Neural progenitor cell (in vitro differentiated cells): ENCODE data around the gene GLP2R.

Experiments used
- EZH2 ChIP-seq: fragments of 200-600 bp; sonication (generic); IDR thresholded peaks from 2 replicates; pipeline ENCODE4 v1.6.1; 2017; ENCODE audit warnings: antibody characterized with exemption, mild to moderate bottlenecking, moderate library complexity
- EZH2phosphoT487 ChIP-seq: fragments of 200-600 bp; sonication (generic); IDR thresholded peaks from 2 replicates; pipeline ENCODE4 v1.6.1; 2017; ENCODE audit warnings: antibody characterized with exemption
- TF ChIP-seq, protein P1 (sequence below): fragments of 200-600 bp; sonication (generic); IDR thresholded peaks from 2 replicates; pipeline ENCODE4 v1.5.1; 2017; ENCODE audit warnings: antibody characterized with exemption, mild to moderate bottlenecking

DNA sequence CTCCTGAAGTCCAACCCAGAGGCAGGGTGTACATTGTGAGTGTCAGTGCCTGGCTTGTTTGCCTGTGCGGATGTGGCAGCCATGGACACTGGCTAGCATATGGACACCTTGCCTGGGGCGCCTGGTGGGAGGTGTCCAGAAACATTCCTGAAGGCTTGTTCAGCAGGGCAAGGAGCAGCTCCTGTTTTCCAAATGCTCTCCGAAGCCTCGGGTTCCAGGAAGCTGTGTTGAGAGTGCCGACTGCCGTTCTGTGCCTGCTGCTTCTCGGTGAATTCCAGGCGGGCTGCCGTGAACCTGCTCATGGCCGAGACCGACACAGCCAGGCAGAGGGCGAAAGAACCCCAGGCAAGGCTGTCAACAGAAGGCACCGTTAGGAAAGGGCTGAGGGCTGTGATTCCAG, 23.4 kb upstream of the GLP2R start:
- TF ChIP-seq, protein P1, sequence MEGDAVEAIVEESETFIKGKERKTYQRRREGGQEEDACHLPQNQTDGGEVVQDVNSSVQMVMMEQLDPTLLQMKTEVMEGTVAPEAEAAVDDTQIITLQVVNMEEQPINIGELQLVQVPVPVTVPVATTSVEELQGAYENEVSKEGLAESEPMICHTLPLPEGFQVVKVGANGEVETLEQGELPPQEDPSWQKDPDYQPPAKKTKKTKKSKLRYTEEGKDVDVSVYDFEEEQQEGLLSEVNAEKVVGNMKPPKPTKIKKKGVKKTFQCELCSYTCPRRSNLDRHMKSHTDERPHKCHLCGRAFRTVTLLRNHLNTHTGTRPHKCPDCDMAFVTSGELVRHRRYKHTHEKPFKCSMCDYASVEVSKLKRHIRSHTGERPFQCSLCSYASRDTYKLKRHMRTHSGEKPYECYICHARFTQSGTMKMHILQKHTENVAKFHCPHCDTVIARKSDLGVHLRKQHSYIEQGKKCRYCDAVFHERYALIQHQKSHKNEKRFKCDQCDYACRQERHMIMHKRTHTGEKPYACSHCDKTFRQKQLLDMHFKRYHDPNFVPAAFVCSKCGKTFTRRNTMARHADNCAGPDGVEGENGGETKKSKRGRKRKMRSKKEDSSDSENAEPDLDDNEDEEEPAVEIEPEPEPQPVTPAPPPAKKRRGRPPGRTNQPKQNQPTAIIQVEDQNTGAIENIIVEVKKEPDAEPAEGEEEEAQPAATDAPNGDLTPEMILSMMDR, result no peak
- TF ChIP-seq EZH2 (no peak), EZH2phosphoT487 (no peak)
